GM19463 (cell line): Measurements from ENCODE around the gene MUC6.

Experiments used
- ATAC-seq: cut with Tn5 transposase; IDR thresholded peaks from one replicate; pipeline ENCODE4 v1.9.1; 2021; ENCODE audit warnings: mild to moderate bottlenecking, moderate library complexity; ENCODE audit not compliant: unreplicated experiment

MUC6 gene

GRCh38 chr11:1037506-1038055 is 1.1 kb upstream of the MUC6 start:
- ATAC-seq = no peak

GRCh38 chr11:1036931-1037330 is 413 bp upstream of the MUC6 start:
- ATAC-seq = no peak

- no peak for ATAC-seq
Measured at GRCh38 chr11:1035577-1036283, 788 bp downstream of the MUC6 start.

DNA sequence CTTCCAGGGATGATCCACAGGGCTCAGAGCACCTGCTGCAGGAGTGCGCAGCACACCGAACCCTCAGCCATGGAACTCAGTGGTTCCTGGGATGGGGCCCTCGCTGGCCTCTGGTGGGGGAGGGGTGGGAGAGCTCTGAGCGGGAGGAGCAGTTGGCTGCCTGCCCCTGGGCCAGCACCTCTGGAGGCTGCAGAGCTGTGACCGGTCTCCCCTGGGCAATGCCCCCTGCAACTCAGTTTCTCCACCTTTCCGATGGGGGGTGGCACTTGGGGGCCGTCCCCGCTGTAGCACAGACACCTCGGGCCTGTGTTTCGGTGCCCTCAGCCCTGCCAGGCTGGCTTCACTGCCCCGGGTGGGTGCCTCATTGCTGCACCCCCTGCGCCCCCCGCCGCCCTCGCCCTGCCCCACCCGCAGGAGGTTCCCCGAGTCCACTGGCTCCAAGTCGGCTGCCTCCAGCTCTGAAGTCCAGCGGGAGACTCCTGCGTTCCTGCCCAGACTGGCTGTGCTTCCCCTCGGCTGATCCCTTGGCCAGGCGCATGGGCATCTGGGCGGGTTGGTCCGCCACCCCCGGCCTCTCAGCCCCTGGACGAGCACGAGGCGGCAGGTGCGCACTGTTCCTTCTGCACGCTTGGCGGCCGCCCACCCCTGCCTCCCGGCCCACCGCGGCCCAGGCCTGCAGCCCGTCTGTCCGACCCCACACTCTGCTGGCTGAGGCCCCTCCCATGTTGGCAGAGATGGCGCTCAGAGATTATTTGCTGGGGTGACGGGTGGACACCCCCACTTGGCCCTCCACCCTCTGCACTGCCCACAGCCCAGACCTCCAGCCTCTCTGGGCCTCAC is 1.8 kb downstream of the MUC6 start:
- ATAC-seq = no peak

- ATAC-seq = no peak
Measured at GRCh38 chr11:1034001-1034400, 2.5 kb downstream of the MUC6 start.

DNA sequence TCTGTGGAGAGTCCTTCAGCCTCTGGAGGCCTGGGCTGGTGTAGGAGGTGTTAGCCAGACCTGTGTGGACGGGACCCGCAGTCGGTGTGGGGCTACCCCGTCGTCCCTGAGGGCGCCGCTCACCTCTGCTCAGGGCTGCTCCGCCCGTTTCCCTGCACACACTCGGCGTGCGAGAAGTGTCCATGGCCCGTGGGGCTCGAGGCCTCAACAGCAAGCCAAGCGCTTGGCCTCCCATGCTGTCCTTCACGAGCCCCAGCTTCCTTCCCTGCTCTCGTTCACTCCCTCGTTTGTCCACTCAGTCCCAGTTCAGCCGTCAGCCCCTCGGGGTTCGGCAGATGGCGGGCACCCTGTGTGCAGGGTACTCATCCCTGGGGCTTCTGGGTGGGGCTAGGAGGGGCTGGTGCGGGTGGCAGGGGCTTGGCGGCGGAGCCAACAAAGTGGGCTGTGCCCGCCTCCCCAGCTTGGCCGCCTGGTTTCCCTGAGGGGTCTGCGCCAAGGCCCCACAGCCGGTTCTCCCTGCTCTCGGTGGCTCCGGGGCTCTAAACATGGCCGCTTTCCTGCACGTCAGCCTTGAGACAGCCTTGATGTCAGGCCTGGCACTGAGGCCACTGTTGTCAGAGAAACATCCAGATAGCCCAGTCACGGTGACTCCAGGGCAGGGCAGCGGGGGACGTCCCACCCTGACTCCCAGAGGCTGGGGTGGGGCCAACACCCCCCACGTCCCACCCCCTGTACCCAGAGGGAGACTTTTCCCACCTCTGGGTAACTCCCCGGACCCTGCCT is 3.3 kb downstream of the MUC6 start:
- ATAC-seq = no peak

- no peak for ATAC-seq
Measured at GRCh38 chr11:1032310-1032891, 4.1 kb downstream of the MUC6 start.

DNA sequence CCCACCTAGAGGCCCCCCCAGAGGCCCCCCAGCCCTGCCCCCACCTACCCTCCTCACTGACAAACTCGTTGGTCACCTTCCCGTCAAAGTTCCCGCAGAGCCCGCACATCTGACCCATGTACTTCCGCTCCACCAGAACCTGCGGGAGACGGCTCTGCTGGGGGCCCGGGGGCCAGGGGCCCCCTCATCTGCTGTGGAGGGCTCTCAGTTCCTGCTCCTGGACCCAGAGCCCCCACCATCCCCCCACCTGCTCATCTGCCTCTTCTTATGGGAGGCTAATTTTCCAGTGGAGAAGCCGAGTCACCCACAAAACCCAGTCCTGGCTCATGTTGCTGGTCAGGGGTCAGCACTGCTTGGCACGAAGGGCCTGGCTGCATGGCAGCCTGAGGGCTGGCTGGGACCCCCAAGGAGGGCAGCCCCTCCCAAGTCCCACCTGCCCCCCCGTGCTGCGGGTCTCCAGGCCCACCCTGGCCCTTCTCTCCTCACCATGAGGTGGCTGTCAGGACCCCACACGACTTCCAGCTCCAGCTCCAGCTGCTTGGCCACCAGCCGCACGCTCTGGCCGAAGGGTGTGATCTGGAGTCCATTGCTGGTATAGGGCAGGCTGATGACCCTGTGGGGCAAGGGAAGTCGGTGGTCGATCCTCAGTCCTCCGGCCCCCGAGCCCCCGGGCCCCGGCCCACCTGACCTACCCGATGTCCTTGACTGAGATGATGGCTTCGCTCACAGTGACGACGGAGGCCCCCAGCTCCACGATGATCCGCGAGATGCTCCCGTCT is 5.2 kb downstream of the MUC6 start:
- no peak for ATAC-seq

DNA sequence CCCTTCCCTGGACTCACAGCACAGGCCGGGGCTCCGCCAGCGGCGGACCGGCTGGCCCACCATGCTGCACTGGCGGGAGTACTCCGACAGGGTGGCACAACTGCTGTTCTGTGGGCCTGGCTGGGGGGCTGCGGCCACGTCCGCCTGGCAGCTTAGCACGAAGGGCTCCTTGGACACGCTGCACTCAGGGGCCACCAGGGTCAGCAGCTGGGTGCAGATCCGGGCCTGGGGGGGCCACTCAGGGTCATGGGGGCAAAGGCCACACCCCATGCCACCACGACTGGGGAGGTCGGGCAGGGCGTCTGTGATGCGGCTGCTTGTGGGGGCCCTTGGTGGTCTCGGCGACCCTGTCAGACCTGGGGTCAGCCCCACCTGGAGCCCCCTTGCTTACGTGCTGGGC is 6.0 kb downstream of the MUC6 start:
- no peak for ATAC-seq

DNA sequence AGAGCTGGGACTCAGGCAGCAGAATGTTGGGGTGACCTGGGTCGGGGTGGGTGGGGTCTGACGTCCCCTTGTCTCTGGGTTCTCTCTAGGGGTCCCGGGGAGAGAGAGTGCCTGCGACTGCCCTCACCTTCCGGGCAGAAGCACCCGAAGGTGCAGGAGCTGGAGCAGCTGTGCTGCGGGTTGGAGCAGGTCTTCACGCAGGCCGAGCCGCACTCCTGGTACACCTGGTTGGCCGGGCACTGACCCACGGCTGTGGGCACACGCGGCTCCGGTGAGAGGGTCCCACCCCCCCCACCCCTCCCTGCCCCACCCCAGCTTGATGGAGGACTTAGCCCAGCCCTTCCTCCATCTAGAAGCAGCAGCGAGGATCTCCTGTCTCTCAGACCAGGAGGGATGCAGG is 6.4 kb downstream of the MUC6 start:
- no peak for ATAC-seq

GRCh38 chr11:1029654-1030053 is 6.9 kb downstream of the MUC6 start:
- no peak for ATAC-seq

GRCh38 chr11:1029051-1029450 is 7.5 kb downstream of the MUC6 start:
- no peak for ATAC-seq

DNA sequence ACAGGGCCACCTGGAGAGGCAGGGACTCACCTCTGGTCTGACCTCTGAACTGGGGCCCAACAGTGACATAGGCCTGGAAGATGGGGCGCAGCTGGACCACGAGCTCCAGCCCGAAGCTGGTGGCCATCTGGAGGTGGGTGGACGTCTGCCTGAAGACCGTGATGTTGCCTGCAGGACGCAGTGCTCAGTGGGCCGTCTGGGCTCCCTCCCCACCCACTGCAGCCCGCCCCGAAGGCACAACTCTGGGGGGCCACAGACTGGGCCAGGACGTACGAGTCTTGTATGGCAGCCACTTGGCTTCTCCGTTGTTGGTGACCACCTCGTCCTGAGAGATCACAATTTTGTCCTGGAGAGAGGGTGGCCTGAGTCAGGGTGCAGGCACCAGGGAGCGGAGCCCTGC is 7.9 kb downstream of the MUC6 start:
- ATAC-seq = no peak

GRCh38 chr11:1028291-1028540 is 8.3 kb downstream of the MUC6 start:
- no peak for ATAC-seq

DNA sequence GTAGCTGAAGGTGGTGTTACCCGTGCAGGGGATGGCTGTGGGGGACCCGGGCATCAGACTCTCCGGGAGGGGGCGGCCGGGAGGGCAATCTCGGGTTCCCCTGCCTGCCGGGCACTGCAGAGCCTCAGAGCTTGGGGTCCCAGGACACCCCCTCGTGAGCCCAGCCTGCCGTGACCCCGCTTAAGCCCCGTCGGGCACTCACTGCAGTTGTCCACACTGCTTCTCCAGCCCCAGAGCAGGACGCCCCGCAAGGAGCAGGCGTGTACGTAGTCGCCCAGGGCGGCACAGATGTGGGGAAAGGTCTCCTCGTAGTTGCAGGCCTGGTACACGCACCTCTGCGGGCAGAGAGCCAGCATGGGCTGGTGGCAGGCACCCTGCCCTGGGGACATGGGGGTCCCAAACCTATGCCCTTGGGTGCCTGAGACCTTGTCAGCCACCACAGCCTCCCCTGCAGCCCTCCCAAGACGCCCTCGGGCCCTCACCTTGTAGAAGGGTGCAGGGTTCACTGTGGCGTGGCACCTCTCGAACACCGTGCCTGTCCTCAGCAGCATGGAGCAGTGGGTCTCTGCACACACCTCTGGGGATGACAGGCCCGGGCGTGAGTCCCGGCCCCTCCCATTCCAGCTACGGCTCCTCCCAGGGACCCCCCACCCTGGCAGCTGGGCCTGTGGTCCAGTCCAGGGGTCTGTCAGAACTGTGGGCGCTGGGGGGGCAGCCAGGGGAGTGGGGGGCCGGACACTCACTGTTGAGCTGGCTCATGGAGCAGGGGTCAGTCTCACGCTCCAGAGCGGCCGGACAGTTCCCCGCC is 8.8 kb downstream of the MUC6 start:
- no peak for ATAC-seq

DNA sequence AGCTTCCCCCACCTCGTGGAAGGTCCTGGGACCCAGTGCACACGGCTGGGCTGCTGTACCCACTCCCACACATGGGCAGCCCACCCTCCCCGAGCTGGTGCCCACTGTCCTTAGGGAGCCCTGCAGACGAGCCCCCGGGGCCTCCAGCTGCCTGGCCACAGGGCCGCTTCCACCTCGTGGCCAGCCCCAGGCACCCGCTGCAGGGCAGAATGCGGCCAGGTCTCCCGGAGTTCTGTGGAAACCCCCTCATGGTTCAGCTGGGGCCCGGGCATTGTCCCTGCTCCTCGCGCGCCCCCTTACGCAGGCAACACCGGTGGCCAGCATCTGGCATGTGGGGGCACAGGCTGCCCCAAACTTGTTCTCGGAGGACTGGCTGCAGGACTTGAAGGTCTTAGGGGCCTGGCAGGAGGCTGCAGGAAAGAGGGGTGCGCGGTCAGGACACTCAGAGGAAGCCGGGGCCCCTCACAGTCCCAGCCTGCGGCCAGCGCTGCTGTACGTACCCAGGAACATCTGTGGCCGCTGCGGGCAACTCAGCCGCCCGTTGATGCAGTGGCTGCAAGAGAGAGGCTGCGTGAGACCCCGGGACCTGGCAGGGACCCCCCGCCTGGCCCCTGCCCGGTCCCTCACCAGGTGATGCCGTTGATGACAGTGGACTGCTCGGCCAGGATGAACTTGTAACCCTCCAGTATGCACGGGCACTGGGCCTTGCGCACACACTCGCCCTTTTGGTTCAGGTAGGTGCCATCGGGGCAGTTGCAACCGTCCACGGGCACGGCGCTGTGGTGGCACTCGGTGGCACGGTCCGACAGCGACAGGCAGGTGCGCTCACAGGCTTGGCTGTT is 9.7 kb downstream of the MUC6 start:
- no peak for ATAC-seq

DNA sequence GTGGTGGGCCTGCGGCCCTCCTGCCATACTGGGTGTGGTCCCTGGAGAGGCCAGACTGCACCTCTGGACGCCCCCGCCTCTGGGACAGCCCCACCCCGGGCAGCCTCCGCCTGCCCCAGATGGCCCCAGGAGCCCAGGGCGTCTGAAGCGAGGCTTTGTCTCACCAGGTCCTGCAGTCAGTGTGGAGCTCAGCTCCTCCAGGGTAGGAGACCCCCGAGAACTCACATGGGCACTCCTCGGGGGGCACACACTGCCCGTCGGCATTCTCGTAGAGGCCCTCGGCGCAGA is 10.4 kb downstream of the MUC6 start:
- ATAC-seq = no peak

DNA sequence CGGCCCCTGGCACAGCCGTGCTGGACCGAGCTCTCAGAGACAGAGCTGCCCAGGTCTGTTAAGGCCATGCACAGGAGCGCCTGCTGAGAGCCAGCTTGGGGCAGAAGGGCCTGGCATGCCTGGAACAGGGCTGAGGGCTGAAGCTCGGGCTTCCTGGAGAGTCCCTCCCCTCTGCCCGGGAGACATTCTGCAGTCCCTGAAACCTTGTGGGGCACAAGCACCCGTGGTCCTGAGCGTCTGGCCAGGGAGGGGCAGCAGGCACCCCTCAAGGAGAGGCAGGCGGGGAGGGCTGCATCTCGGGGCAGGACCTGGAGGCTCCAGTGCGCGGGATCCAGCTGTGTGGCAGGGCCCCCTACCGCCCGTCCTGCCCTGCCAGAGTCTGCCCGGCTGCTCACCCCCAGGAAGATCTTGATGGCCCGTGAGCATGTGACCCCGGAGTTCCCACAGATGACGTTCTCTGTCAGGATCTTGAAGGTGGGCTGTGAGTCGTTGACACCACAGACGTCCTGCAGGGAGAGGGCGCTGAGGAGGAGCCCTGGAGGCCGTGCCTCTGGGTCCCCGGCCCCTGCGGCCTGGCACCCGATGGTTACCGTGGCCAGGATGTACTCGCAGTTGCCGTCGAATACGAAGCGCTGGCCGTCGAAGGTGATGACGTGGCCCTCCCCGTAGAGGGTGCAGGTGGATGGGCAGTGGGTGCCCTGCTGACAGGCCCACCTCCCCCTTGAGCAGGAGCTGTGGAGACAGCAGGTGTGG is 10.9 kb downstream of the MUC6 start:
- ATAC-seq = no peak
